NCI-H2196 treated with DMSO at 0.1 percent for 48 hours (cell line): ENCODE results near the gene PLXNA3.

ENCODE experiments used
- DNase-seq: peaks from one replicate; lab custom pipeline; 2025; ENCODE audit not compliant: unreplicated experiment; lab: John Stamatoyannopoulos, UW

PLXNA3 gene

GRCh38 chrX:154435171-154435733 is 22.8 kb upstream of the PLXNA3 start:
- no peak for DNase-seq

- no peak for DNase-seq
Measured at GRCh38 chrX:154436374-154436982, 21.6 kb upstream of the PLXNA3 start.

- DNase-seq, result peak; percentile 7
Measured at GRCh38 chrX:154436983-154437752, 20.9 kb upstream of the PLXNA3 start, which contains the start of gene GDI1. GDI1 (plus strand) TSS chrX:154437154; CDS start chrX:154437255, 101 bp downstream.

- no peak for DNase-seq
Measured at GRCh38 chrX:154437971-154438893, 19.8 kb upstream of the PLXNA3 start.

GRCh38 chrX:154439841-154440240 is 18.2 kb upstream of the PLXNA3 start:
- DNase-seq, result no peak

GRCh38 chrX:154440623-154441357 is 17.3 kb upstream of the PLXNA3 start:
- DNase-seq, result no peak

- DNase-seq, result no peak
Measured at GRCh38 chrX:154441564-154441963, 16.5 kb upstream of the PLXNA3 start.

- no peak for DNase-seq
Measured at GRCh38 chrX:154441984-154442707, 15.9 kb upstream of the PLXNA3 start.

GRCh38 chrX:154443479-154443910 is 14.6 kb upstream of the PLXNA3 start:
- no peak for DNase-seq

- peak; percentile 26 for DNase-seq
Measured at GRCh38 chrX:154443992-154444754, 13.9 kb upstream of the PLXNA3 start, which contains the start of gene FAM50A. FAM50A (plus strand) TSS chrX:154444141; CDS start chrX:154444236, 95 bp downstream.

- DNase-seq, result no peak
Measured at GRCh38 chrX:154444755-154445246, 13.3 kb upstream of the PLXNA3 start.

- no peak for DNase-seq
Measured at GRCh38 chrX:154445776-154446175, 12.3 kb upstream of the PLXNA3 start.

GRCh38 chrX:154446430-154446829 is 11.7 kb upstream of the PLXNA3 start:
- no peak for DNase-seq

- DNase-seq, result no peak
Measured at GRCh38 chrX:154448484-154448883, 9.6 kb upstream of the PLXNA3 start.

GRCh38 chrX:154449618-154450017 is 8.5 kb upstream of the PLXNA3 start:
- no peak for DNase-seq

- DNase-seq, result no peak
Measured at GRCh38 chrX:154450312-154450711, 7.8 kb upstream of the PLXNA3 start.

GRCh38 chrX:154452823-154453222 is 5.3 kb upstream of the PLXNA3 start:
- no peak for DNase-seq

GRCh38 chrX:154457491-154458115 is 478 bp upstream of the PLXNA3 start:
- DNase-seq, result peak; percentile 24
